GM18909 (cell line): ENCODE data around the gene ZNF850.

Experiments
- ATAC-seq: cut with Tn5 transposase; IDR thresholded peaks from one replicate; pipeline ENCODE4 v1.9.1; 2021; ENCODE audit warnings: mild to moderate bottlenecking; ENCODE audit not compliant: unreplicated experiment, poor library complexity

Gene ZNF850

DNA sequence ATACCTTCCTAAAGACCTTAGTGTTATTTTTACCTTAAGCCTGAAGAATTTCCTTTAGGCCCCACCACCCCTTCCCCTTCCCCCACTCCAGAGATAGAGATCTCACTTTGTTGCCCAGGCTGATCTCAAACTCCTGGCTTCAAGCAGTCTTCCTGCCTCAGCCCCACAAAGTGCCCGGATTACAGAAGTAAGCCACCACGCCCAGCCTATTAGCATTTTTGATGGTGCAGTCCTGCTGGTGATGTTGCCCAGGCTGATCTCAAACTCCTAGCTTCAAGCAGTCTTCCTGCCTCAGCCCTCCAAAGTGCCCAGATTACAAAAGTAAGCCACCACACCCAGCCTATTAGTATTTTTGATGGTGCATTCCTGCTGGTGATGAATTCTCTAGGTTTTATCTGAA, 63.2 kb downstream of the ZNF850 start:
- ATAC-seq: no peak

DNA sequence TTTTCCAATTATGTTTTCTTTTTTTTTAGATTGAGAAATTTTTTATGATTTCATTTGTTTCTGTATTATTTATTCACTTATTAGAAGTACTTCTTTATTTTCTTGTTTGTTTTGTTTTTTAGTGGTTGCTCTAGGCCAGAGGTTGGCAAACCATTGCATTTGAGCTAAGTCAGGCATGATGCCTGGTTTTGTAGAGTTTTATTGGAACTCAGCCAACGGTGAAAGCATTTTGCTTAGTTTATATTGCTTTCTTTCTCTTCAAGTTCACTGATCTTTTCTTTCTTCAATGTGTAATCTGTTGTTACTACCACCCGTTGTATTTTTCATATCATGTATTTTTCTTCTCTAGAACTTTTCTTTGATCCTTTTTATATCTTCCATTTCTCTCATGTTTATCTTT, 65.5 kb downstream of the ZNF850 start:
- no peak for ATAC-seq

- ATAC-seq: no peak
Measured at GRCh38 chr19:36688058-36688457, 84.5 kb downstream of the ZNF850 start.

DNA sequence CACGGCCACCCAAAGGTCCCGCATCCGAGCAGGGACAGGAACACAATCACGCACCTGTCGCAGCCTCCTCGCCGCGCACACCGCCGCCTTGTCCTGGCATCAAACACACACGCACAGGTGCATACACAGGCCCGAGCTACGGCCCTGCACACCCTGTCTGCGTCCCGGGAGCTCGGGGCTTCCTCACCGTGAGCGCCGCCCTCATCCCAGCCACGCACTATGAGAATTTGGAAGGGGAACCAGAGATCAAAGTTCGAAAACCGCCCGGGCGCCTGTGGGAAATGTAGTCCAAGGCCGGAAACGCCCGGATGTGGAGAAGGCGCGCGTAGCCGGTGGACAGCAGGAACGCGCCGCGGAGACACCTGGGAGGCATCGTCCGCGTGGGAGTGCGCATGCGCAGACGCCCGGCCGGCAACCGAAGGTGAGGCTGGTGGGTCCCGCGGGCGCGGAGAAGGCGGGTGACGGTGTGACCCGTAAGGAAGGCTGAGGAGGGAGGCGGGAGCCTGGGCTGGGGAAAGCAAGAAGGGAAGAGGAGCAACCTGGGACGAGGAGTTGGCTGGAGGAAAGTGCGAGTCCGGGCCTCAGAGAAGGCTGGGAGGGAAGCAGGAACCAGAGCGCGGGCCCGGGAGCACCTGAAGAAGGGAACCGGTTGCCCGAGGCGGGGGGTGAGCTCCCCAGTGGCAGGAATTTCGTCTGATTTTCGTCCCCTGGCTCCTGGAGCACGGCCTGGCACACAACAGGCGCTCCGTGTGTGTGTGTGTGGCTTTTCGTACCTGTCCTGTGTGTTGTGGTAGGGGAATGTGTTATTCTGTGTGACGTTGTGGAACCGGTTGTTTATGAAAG, 85.2 kb downstream of the ZNF850 start, which contains the start of gene ZNF567:
Gene ZNF567 (plus strand): TSS at position 399 of the 843 bp plus-strand sequence. CDS start 7,256 bp downstream, outside the sequence.
- peak; percentile 91 for ATAC-seq

DNA sequence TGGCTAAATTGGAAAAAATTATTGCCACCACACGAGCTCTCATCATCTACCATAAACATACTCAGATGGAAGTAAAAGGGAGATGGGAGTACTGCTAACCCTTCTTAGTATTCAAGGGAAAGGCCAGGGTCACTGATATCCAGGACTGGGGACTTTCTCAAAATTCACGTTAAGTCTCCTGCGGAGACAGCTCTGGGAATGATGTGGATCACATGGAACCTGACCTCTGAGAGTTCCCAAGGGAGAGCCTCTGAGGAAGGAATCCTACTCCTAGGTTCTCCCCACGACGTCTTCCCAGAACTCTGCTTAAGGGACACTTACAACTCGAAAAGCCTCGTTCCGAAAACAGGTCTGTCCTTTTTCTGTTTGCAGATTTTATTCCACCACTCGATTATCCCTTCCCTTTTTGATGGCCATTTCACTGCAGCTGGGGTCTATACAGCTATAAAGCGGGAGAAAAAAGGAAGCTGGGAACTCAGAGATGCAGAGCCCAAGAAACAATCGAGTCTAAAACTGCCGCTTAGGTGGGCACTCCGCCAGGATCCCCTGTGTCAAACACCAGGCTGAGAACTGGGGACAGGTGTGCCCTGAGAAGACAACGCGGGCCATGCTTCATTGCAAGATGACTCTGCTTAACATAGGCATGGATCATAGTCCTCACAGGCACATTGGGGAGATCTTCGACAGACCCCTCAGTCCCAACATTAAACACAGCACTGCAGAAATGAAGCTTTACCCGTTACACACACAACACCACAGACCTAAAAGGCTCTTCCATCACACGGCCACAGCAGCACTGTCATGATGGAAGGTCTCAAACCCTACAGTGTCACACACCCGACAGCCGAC, 86.0 kb downstream of the ZNF850 start:
- no peak for ATAC-seq

GRCh38 chr19:36685835-36686234, 86.8 kb downstream of the ZNF850 start:
- ATAC-seq: no peak

- ATAC-seq: no peak
Measured at GRCh38 chr19:36679455-36679854, 93.2 kb downstream of the ZNF850 start.

GRCh38 chr19:36674201-36674600, 98.4 kb downstream of the ZNF850 start:
- ATAC-seq: no peak

GRCh38 chr19:36672368-36672767, 100.2 kb downstream of the ZNF850 start:
- ATAC-seq: no peak

GRCh38 chr19:36668646-36669045, 104.0 kb downstream of the ZNF850 start:
- no peak for ATAC-seq

DNA sequence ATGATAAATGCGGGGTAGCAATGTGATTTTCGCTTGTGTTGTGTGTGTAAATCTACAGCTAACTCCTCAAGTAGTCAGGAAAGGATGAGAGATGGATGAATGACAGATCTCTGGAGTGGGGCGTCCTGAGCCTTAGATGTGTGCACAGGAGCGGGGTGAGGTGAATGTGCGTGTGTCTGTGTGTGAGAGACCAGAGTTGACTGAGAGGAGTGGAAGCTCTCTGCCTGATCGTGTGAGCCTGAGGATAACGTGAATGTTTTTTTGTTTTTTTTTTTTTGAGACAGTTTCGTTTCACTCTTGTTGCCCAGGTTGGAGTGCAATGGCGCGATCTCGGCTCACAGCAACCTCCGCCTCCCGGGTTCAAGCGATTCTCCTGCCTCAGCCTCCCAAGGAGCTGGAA, 106.8 kb downstream of the ZNF850 start:
- no peak for ATAC-seq
